ENCODE measurements around the gene NBAS.

DNA sequence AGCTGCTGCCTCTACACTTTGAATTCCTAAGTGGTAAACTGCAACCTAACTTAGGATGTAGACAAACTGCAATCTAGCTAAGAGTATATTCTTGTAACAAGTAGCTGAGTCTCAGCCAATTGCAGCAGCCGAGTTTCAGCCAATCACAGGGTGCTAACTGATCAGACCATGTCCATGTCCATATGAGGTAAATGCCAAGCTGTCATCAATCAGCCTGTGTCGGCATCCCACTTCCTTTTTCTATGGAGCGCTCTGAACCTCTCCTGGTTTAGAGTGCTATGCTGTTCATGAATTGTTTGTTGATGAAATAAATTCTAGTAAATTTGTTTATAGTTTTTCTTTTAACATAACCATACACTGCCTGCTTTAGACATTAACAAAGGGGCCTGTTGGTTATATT lies 408.8 kb downstream of the NBAS start:
- TF ChIP-seq TAF1 (IDR thresholded peaks at IDR 0.05; ENCODE audit: borderline replicate concordance, insufficient read depth, low read length) (no peak), POLR2AphosphoS5 (IDR thresholded peaks at IDR 0.05; ENCODE audit: low read depth, low read length) (no peak)

Measured in PFSK-1 (cell line).